Heart left ventricle (tissue), 13 donors: ENCODE data around the gene TBC1D22B.

Experiments
- POLR2A ChIP-seq, 2 donors: fragments of 450-650 bp; IDR thresholded peaks; one replicate each; pipeline ENCODE4 v1.6.1; 2017; ENCODE audit warnings: antibody characterized with exemption in 2 of 2, mild to moderate bottlenecking in 2 of 2, moderate library complexity in 2 of 2
- TF ChIP-seq, protein P1 (sequence below), 12 donors: fragments of 200-600 bp; sonication (generic) in 4 of 12; IDR thresholded peaks; one replicate each; pipeline versions ENCODE4 v1.5.0 to v1.8.0; 2018 to 2022; ENCODE audit warnings: antibody characterized with exemption in 12 of 12, mild to moderate bottlenecking in 5 of 12
- donor health status: ischemic (EF 13 %, LVEDD 7.1; RV severe dilation, severe dysfunction).
- donor health status: DM: no; HTN: yes; CAD: no.
- donor health status: DM: no; HTN: no; CAD: no.
- donor health status: ischemic (EF 25% LVEDD 6.9; RV normal size, moderate dysfunction).
- donor health status: ischemic (EF 25% LVEDD 5.7; RV mildly dilated, moderate dysfunction).
- donor health status: ischemic (EF 35%, LVEDD 5.7; RV mildly dilated, moderate dysfunction).
- donor health status: nonischemic (EF 11% LVEDD 7.7; RV severe dilation, severe dysfunction).
- donor health status: DM: yes; HTN: yes; CAD: no.
- donor health status: PGD.
- donor health status: ischemic (EF 29% LVEDD 5.4; RV normal size, mild dysfunction).
- donor health status: nonischemic (EF 23%, LVEDD 6.1; RV moderate dilation, normal function).

DNA sequence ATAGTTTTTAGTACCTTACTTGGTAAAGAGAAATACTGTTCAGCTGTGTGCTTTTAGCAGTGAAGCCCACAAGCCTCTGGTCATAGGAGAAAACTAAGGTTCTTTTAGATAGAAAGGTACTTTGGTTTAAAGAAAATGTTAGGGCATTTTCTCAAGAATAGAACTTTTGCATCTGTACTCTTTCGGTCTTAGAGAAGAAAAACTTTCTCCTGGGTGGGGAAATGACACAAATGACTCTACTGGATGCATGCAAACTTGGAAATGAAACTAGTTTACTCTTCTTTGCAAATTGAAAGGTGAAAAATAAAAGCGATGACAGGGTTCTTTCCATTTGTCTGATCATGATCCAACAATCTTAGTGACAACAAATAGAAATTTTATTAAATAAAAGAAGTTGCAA lies 2.5 kb downstream of the TBC1D22B start:
- TF ChIP-seq, protein P1, sequence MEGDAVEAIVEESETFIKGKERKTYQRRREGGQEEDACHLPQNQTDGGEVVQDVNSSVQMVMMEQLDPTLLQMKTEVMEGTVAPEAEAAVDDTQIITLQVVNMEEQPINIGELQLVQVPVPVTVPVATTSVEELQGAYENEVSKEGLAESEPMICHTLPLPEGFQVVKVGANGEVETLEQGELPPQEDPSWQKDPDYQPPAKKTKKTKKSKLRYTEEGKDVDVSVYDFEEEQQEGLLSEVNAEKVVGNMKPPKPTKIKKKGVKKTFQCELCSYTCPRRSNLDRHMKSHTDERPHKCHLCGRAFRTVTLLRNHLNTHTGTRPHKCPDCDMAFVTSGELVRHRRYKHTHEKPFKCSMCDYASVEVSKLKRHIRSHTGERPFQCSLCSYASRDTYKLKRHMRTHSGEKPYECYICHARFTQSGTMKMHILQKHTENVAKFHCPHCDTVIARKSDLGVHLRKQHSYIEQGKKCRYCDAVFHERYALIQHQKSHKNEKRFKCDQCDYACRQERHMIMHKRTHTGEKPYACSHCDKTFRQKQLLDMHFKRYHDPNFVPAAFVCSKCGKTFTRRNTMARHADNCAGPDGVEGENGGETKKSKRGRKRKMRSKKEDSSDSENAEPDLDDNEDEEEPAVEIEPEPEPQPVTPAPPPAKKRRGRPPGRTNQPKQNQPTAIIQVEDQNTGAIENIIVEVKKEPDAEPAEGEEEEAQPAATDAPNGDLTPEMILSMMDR (IDR thresholded peaks at IDR 0.05) = no peak
- no peak for TF ChIP-seq POLR2A (IDR thresholded peaks at IDR 0.05)
